PC-3 (cell line): ENCODE data around the gene APBB2. TPM values are rescaled to one million over a fixed set of nuclear protein-coding genes. Genes with fewer than 3 reads are reported as not detected.

Experiments used
- ATAC-seq: fragments of 200-7000 bp; cut with Tn5 transposase; 2 replicates; pipeline ENCODE4 v1.9.1; 2020; ENCODE audit warnings: mild to moderate bottlenecking, moderate library complexity
- BruUV-seq: library from RNA; stranded (reverse); fragments of 400-500 nt; replicated peaks from 2 replicates; lab custom pipeline; 2021; lab: Mats Ljungman, UMichigan
- CTCF ChIA-PET: fragments of 300-600 bp; sonication (Branson Sonifier 250); formaldehyde crosslinking; loops from one replicate; lab custom pipeline; 2022; ENCODE audit warnings: antibody characterized with exemption; lab: Charles Lee
- POLR2A ChIA-PET: fragments of 300-600 bp; sonication (Branson Sonifier 250); formaldehyde crosslinking; loops from one replicate; lab custom pipeline; 2022; ENCODE audit warnings: antibody characterized with exemption; ENCODE audit not compliant: unreplicated experiment; lab: Charles Lee
- DNase-seq: peaks from one replicate; pipeline ENCODE4 v3.0.0-alpha.2; 2015
- H2AFZ ChIP-seq: fragments of 300-600 bp; sonication (generic); 2 replicates; pipeline ENCODE4 v1.6.0; 2016; ENCODE audit warnings: antibody characterized with exemption, low read length
- H3F3A ChIP-seq: fragments of 300-600 bp; sonication (generic); one replicate; pipeline ENCODE4 v1.6.0; 2017; ENCODE audit warnings: antibody characterized with exemption, low read length, control low read depth, mild to moderate bottlenecking; ENCODE audit not compliant: unreplicated experiment
- H3K27ac ChIP-seq: fragments of 300-600 bp; sonication (generic); 2 replicates; pipeline ENCODE4 v1.5.1; 2016; ENCODE audit warnings: mild to moderate bottlenecking, low read length
- H3K27me3 ChIP-seq: fragments of 300-600 bp; sonication (generic); 2 replicates; pipeline ENCODE4 v1.6.1; 2016; ENCODE audit warnings: low read length, mixed read lengths
- H3K36me3 ChIP-seq: fragments of 300-600 bp; sonication (generic); 2 replicates; pipeline ENCODE4 v1.6.1; 2016; ENCODE audit warnings: low read depth, mixed run types, low read length, mixed read lengths
- H3K4me1 ChIP-seq: fragments of 300-600 bp; sonication (generic); 2 replicates; pipeline ENCODE4 v1.5.1; 2016; ENCODE audit warnings: low read length; ENCODE audit not compliant: insufficient read depth
- H3K4me2 ChIP-seq: fragments of 300-600 bp; sonication (generic); 2 replicates; pipeline ENCODE4 v1.6.0; 2016; ENCODE audit warnings: low read length
- H3K4me3 ChIP-seq: fragments of 300-600 bp; sonication (generic); 2 replicates; pipeline ENCODE4 v1.5.1; 2016; ENCODE audit warnings: mild to moderate bottlenecking, low read length, mixed read lengths
- H3K79me2 ChIP-seq: fragments of 300-600 bp; sonication (generic); 2 replicates; pipeline ENCODE4 v1.6.1; 2017; ENCODE audit warnings: low read length, mixed read lengths
- H3K9ac ChIP-seq: fragments of 300-600 bp; sonication (generic); 2 replicates; pipeline ENCODE4 v1.6.0; 2016; ENCODE audit warnings: mild to moderate bottlenecking, low read length
- H3K9me2 ChIP-seq: fragments of 300-600 bp; sonication (generic); replicated peaks from 2 replicates; pipeline ENCODE4 v1.6.1; 2016; ENCODE audit warnings: mixed run types, low read length, mixed read lengths
- H3K9me3 ChIP-seq: fragments of 300-600 bp; sonication (generic); 2 replicates; pipeline ENCODE4 v1.6.1; 2016; ENCODE audit warnings: low read length, mixed read lengths
- H4K20me1 ChIP-seq: fragments of 300-600 bp; sonication (generic); 2 replicates; pipeline ENCODE4 v1.6.1; 2016; ENCODE audit warnings: low read length, mixed read lengths
- EZH2 ChIP-seq: fragments of 300-600 bp; sonication (generic); IDR thresholded peaks from one replicate; pipeline ENCODE4 v1.6.1; 2017; ENCODE audit warnings: antibody characterized with exemption, mild to moderate bottlenecking, low read length; ENCODE audit not compliant: unreplicated experiment
- EZH2phosphoT487 ChIP-seq: fragments of 300-600 bp; sonication (generic); IDR thresholded peaks from 2 replicates; pipeline ENCODE4 v1.6.1; 2018; ENCODE audit warnings: mild to moderate bottlenecking, antibody characterized with exemption, low read length, borderline replicate concordance
- intact Hi-C: fragments of 100-400 bp; cut with micrococcal nuclease; formaldehyde crosslinking; loops from 2 replicates; pipeline ENCODE4 v1.9.0; 2023
- total RNA-seq: library from RNA; depleted of rRNA; stranded (reverse); fragments of >200 nt; gene quantifications from 2 replicates; pipeline ENCODE4 v1.2.3, GENCODE V29; 2014
- TF ChIP-seq, protein P1 (sequence below): fragments of 300-600 bp; sonication (generic); conservative IDR thresholded peaks from 2 replicates; pipeline ENCODE4 v1.5.1; 2017; ENCODE audit warnings: antibody characterized with exemption, low read depth, mild to moderate bottlenecking, low read length

The APBB2 gene
- total RNA-seq, 1 experiment from 2014 or later = 24.7 TPM

DNA sequence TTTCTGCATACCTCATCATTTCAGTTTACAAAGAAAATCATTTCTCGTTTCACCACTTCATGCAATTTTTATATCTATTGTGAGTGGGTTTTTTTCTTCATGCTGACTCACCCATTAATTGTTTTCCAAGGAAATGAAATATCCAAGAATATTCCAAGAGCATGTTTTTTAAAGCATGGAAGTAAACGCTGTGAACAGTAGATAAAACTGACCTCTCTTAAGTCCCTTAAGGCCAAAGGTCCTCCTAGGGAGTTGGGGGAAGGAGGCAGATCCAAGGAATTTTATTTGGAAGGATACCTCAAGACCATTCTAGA, 2.6 kb upstream of the APBB2 start:
- intact Hi-C loops = no loop called here

DNA sequence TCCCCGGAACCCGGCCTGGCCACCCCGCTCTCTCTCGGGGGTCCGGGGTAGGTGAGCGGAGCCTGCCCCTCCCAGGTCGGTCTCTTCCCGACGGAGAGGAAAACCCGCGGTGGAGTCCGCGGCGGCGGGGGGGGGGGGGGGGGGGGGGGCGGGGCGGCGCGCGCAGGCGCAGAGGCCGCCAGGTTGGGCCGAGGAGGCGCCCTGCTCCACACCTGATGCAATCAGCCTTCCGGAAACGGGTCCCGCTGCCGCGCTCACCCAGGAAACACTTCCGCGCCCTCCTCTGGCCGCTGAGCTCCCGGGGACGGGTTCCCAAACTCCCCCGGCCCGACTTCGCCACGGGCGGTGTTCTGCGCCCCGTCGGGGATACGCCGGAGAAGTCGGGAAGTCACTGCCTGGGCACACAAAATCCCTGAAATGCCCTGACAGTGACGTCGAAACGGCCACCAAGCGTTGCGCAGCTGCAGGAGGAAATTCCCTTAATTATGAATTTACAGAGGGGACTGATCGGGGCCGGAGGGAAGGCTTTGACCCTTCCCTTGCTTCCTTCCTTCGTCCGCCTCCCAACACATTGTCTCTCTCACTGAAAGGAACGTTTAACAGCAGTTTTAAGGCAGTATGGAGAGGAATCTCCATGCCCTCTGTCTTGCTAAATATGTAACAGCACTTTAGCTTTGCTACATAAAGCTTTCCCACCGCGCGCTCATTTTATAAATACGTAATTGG, 2.1 kb upstream of the APBB2 start:
- Histone ChIP-seq H3K27me3 (no peaks in the 10 kb centered on the region), H3K9me2 (no peaks in the 10 kb centered on the region), H3K9me3 (no peaks in the 10 kb centered on the region), H3K4me2 (peak overlapping the region; percentile 89), H4K20me1 (peaks cover 5% of the 10 kb centered on the region; the same call in 1 of the 2 replicates), H3F3A (no peaks in the 10 kb centered on the region), H3K36me3 (no peaks in the 10 kb centered on the region), H3K27ac (peak overlapping the region; percentile 82), H3K79me2 (peaks cover 28% of the 10 kb centered on the region), H3K4me3 (peak overlapping the region; percentile 80), H3K4me1 (peaks cover 26% of the 10 kb centered on the region), H3K9ac (peak overlapping the region; percentile 87), H2AFZ (peak overlapping the region; percentile 97)
- ChIA-PET POLR2A (no interaction called here), CTCF (interaction anchor here (0.6 kb wide), 1 partner anchor 1438 kb away, joined by 4 read pairs; no protein-coding TSS in a partner anchor)
- DNase-seq (peak; percentile 83), ATAC-seq (peak; percentile 47)
- TSS peak; percentile 98 for BruUV-seq
- TF ChIP-seq, protein P1, sequence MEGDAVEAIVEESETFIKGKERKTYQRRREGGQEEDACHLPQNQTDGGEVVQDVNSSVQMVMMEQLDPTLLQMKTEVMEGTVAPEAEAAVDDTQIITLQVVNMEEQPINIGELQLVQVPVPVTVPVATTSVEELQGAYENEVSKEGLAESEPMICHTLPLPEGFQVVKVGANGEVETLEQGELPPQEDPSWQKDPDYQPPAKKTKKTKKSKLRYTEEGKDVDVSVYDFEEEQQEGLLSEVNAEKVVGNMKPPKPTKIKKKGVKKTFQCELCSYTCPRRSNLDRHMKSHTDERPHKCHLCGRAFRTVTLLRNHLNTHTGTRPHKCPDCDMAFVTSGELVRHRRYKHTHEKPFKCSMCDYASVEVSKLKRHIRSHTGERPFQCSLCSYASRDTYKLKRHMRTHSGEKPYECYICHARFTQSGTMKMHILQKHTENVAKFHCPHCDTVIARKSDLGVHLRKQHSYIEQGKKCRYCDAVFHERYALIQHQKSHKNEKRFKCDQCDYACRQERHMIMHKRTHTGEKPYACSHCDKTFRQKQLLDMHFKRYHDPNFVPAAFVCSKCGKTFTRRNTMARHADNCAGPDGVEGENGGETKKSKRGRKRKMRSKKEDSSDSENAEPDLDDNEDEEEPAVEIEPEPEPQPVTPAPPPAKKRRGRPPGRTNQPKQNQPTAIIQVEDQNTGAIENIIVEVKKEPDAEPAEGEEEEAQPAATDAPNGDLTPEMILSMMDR = no peak; the same call in 1 of the 2 replicates
- TF ChIP-seq EZH2phosphoT487 (no peak), EZH2 (no peak)
- intact Hi-C loops = no loop called here

More for the DNA sequence above, 2.6 kb upstream of the APBB2 start:
- ATAC-seq (no peak), DNase-seq (peak; percentile 5)
- Histone ChIP-seq H3K36me3 (no peaks in the 10 kb centered on the region), H3K9me2 (no peaks in the 10 kb centered on the region), H3F3A (no peaks in the 10 kb centered on the region), H3K9me3 (no peaks in the 10 kb centered on the region), H3K4me1 (peaks cover 29% of the 10 kb centered on the region), H3K79me2 (peaks cover 22% of the 10 kb centered on the region), H3K27me3 (no peaks in the 10 kb centered on the region), H3K9ac (peak overlapping the region; percentile 87), H4K20me1 (peaks cover 5% of the 10 kb centered on the region; the same call in 1 of the 2 replicates), H3K4me2 (peak overlapping the region; percentile 85), H3K4me3 (peak overlapping the region; percentile 80), H2AFZ (peak overlapping the region; percentile 97), H3K27ac (peak overlapping the region; percentile 82)
- no TSS peak for BruUV-seq
- ChIA-PET POLR2A (no interaction called here), CTCF (no interaction called here)
- TF ChIP-seq EZH2 = no peak
- TF ChIP-seq, protein P1 = no peak
- no peak for TF ChIP-seq EZH2phosphoT487

DNA sequence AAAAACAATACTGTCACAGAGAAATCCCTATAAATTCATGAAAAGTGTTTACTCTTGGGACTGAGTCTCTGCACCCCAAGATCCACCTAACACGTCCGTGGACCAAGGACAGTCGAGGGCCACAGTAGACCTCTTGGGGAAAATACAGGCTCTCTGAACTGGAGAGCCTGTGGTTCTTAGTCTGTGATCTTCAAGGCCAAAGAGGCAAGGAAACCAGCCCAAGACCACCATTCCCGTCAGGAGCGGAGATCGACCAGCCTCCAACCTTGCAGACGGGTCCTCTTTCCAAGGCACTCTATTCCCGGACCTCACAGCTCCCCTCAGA, 1.6 kb upstream of the APBB2 start:
- H3K9me2 ChIP-seq = no peaks in the 10 kb centered on the region
- intact Hi-C loops = no loop called here
- ChIA-PET POLR2A (no interaction called here), CTCF (no interaction called here)
- DNase-seq (no peak), ATAC-seq (no peak)
- H3K27me3 ChIP-seq = no peaks in the 10 kb centered on the region
- peaks cover 26% of the 10 kb centered on the region for H3K4me1 ChIP-seq
- H3K36me3 ChIP-seq = no peaks in the 10 kb centered on the region
- peaks cover 5% of the 10 kb centered on the region; the same call in 1 of the 2 replicates for H4K20me1 ChIP-seq
- no peaks in the 10 kb centered on the region for H3K9me3 ChIP-seq
- peak overlapping the region; percentile 87 for H3K9ac ChIP-seq
- peak overlapping the region; percentile 97 for H2AFZ ChIP-seq
- H3K4me2 ChIP-seq = peak overlapping the region; percentile 89
- TF ChIP-seq, protein P1 = no peak
- TSS peak; percentile 15 for BruUV-seq
- peak overlapping the region; percentile 80 for H3K4me3 ChIP-seq
- peak overlapping the region; percentile 39; the same call in 1 of the 2 replicates for H3K27ac ChIP-seq
- no peaks in the 10 kb centered on the region for H3F3A ChIP-seq
- H3K79me2 ChIP-seq = peaks cover 33% of the 10 kb centered on the region
